IPS-NIHi11 (cell line): ENCODE measurements around the gene DUS1L.
A peak's percentile ranks its signal among the peaks of the same experiment; 100 is the strongest.

Experiments
- DNase-seq: peaks from one replicate; pipeline ENCODE4 v3.0.0; 2012; ENCODE audit warnings: mixed read lengths, low spot score

DUS1L gene

DNA sequence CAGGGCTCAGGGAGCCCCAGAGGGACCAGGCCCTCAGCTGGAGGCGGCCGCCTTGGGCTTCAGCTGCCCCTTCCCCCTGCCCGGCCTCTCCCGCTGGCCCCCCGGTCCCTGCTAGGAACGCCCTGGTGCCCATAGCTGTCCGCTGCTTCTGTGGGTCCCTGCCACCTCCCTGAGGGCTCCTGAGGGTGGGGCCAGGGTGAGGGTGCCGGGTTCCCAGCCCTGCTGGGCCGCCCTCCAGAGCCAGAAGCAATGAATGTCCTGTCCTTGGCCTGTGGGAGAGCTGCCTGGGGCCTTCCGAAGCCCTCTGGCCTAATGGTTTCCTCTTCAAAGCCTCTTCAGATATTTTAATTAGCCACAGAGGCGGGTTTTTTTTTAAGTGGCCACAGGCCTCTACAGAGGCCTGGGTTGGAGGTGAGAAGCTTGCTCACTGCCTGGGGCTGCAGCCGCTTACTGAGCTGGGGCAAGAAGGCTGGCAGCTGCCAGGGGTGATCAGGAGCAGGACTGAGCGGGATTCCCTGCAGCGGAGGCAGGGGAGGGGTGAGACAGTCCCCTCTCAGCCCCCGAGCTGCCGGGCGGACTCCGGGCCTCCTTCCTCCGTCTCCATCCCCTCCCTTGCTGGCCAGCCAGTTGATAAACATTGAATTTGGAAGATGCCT is 52.8 kb downstream of the DUS1L start:
- peak; percentile 20 for DNase-seq

DNA sequence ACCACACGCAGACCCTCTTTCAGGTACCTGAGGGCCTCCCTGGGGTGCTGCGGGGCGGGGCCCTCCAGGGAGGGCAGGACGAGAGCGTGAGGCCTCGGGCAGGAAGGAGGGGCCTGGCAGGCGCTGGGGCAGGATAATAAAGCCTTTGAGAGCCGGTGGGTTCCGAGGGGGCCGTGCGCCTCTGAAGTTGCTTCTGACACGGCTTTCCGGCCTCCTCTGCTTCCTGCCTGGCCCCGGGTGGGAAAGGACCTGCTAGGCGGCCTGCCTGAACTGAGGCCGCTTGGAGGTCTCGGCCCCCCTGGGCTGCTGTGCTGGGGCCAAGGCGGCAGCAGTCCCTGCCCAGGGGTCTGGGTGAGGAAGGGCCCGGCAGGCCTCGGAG is 53.4 kb downstream of the DUS1L start:
- no peak for DNase-seq

DNA sequence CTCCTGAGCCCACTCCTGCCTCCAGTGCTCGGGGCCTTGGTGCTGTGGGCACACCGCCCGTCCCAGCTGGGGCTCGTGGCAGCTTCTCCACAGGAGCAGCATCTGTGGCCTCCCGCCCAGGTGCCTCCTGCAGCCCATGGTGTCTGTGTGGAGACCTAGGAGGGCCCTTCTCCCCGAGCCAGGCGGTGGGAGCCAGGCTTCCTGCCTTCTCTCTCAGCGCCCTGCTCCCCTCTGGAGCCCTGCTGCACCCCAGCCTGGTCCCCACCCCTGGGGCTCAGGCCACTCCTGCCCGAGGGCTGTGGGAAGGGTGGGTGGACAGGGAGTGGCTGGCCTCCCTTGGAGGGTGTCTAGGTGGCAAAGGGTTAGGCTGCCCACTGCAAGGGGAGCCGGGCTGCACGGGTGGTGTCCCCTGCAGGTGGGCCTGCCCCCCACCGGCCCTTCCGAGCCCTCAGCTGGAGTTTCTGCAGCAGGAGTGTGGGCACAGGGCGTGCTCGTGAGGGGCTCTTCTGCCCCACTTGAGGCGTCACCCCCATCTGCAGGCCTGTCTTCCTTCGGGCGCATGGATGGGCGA is 53.9 kb downstream of the DUS1L start:
- DNase-seq: no peak

DNA sequence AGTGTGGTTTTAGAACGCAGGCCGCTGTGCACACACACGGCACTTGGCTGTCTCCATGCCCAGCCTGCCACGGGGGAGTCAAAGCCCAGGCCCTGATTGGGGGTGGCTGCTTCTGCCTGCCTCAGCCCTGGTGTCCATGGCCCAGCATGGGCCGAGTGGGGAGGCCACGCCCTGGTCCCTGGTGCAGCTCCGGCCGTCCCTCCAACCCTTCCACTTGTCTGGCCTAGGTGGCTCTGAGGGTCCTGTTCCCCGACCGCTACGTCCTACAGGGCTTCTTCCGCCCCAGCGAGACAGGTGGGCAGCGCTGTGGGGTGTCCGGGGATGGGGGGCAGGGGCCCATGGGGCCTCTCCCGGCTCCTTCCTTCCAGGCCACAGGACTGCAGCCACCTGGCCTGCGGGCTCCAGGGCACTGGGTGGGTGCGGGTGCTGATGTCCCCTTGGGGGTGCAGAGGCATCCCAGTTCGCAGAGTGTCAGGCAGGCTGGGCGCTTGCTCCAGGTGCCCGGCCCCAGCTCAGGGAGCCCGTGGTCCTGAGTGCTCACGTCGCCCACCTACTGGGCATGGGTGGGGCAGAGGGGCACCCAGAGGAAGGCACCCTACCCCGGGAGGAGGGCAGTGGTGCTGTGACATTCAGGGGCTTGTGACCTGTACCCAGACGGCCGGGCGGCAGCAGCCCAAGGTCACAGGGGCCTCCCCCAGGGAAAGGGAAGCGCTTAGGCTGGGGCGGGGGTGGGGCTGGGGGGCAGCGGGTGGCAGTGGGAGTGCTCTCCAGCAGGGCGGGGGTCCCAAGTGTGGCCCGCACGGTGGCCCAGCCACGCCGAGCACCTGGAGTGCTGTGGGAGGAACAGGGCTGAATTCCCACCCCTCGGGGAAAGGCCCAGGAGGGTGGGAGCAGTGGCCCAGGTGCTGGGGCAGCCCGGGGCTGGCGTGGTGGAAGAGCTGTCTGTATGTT is 54.8 kb downstream of the DUS1L start:
- peak; percentile 27 for DNase-seq

DNA sequence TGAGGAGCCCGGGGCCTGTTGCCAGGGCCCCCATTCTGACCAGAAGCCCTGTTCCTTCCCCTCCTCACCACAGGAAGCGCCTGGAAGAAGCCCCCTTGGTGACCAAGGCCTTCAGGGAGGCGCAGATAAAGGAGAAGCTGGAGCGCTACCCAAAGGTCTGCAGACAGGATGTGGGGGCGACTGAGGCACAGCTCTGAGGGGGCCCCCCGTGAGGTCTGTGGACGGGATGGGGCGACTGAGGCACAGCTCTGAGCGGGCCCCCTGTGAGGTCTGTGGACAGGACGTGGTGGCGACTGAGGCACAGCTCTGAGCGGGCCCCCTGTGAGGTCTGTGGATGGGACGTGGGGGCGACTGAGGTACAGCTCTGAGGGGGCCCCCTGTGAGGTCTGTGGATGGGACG is 56.2 kb downstream of the DUS1L start:
- DNase-seq: no peak

DNA sequence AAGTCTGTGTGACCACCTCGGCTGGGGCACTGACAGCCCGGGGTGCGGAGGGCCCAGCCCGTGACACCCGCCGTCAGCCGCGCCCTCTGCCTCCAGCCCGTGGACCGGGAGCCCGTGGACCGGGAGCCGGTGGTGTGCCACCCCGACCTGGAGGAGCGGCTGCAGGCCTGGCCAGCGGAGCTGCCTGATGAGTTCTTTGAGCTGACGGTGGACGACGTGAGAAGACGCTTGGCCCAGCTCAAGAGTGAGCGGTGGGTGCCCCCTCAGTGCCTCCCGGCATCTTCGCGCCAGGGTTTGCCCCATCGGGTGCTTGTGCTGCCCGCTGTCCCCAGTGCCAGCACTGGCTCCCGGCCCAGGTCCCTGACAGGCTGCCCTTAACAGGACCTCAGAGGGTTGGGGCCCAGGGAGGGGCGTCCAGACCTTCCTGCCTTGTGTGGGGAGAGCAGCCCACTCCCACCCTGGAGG is 56.6 kb downstream of the DUS1L start:
- no peak for DNase-seq

DNA sequence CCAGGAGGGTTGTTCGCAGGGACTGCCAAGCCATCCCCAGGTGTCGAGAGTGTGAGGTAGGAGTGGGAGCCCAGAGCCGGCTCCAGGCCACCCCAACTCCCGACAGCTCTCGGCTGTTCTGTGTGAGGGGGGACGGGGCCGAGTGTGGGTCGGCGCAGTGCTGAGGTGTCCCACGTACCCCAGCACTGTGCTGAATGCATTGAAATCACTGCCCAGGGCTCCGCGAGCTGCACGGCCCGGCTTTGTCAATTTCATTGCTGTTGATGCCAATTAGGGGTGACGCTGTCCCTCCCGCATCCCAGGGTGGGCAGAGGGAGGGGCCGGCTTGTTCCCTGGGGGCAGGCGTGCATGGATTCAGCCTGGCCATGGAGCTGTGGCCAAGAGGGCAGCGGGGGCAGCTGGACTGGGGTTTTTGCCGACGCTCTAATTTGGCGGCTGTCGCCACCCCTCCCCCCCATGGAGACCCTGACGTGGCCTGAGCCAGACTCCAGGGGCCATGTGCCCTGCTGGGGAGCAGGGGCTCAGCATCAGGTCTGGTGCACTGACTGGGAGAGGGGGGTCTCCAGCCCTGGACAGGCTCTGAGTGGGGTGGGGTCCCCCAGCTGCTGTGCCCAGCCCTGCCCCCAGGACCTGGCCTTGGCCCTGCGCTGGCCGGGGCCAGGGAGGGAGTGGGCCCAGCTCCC is 57.2 kb downstream of the DUS1L start:
- DNase-seq: no peak
